ENCODE data around the gene RPL11. TPM values are rescaled to one million over a fixed set of nuclear protein-coding genes. Genes with fewer than 3 reads are reported as not detected.

The RPL11 gene
- total and polyA plus RNA-seq, 4 donors, result 270 to 816 (median 501) TPM

DNA sequence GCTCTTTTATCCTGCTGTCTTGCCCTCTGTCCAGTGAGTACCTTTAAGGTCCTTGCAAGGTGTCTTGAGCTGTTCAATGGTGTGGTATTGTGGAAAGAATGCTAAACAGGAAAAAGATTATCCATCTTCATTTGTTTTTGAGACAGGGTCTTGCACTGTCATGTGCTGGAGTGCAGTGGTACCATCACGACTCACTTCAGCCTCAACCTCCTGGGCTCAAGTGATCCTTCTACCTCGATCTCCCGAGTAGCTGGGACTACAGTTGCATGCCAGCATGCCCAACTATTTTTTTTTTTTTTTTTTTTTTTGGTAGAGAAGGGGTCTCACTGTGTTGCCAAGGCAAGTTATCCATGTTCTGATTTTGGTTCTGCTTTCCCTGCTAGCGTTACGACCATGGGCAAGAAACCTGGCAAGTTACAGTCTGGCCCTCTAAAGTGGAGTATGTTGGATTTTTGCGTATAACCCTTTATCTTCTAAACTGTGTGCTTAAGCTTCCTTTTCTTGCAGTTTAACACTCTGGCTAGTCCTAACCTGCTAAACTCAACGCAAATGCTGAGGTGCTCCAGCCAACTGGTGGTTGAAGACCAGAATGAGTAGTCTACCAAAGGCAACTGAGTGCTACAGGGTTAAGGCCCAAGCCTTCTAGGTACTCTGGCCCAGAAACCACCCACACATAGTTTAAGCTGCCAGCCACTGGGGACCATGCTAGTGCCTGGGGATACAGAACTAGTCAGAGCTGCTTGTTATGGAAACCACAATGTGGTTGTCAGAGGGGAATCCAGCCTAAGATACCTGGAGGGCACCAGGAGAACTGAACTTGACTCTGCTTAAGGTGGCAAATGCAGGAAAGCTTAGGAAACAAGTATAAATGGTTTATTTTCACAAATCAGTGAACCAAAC lies 7.9 kb downstream of the RPL11 start (continued):
- TF ChIP-seq REST (IDR thresholded peaks at IDR 0.05), result no peak

GRCh38 chr1:23701310-23701709 lies 9.7 kb downstream of the RPL11 start:
- no peak overlapping the region for H3K9ac ChIP-seq (ENCODE audit: low read depth in 1 of 2, low read length in 2 of 2)
- peaks cover 9 to 17% (median 14%) of the 10 kb centered on the region in 4 donors for H3K4me1 ChIP-seq (ENCODE audit: control insufficient read depth in 4 of 4, insufficient read depth in 4 of 4, low read length in 3 of 4)
- no peak for DNase-seq (ENCODE audit: low spot score)
- no peak for TF ChIP-seq TAF1 (conservative IDR thresholded peaks at IDR 0.05)
- TF ChIP-seq ATF3 (IDR thresholded peaks at IDR 0.05), result no peak
- TF ChIP-seq FOXA2 (IDR thresholded peaks at IDR 0.05), result no peak
- no peak for TF ChIP-seq GABPA (IDR thresholded peaks at IDR 0.05 in 1 of 2, conservative IDR thresholded peaks at IDR 0.05 in 1 of 2)
- no peak for TF ChIP-seq HNF4G (IDR thresholded peaks at IDR 0.05)
- TF ChIP-seq RXRA (IDR thresholded peaks at IDR 0.05), result no peak
- no peak for TF ChIP-seq NR2F2 (IDR thresholded peaks at IDR 0.05)
- no peak for TF ChIP-seq FOXA1 (IDR thresholded peaks at IDR 0.05)
- no peak for TF ChIP-seq JUND (IDR thresholded peaks at IDR 0.05)
- TF ChIP-seq CTCF (IDR thresholded peaks at IDR 0.05; ENCODE audit: low read depth, low read length, missing input control), result no peak
- TF ChIP-seq ZBTB33 (IDR thresholded peaks at IDR 0.05), result no peak
- TF ChIP-seq HNF4A (conservative IDR thresholded peaks at IDR 0.05), result no peak
- TF ChIP-seq SP1 (IDR thresholded peaks at IDR 0.05), result no peak
- TF ChIP-seq EGR1 (IDR thresholded peaks at IDR 0.05; ENCODE audit: low read depth in 2 of 2), result no peak
- TF ChIP-seq RAD21 (IDR thresholded peaks at IDR 0.05), result no peak
- no peak for TF ChIP-seq REST (IDR thresholded peaks at IDR 0.05)
- H3K27ac ChIP-seq (ENCODE audit: low read depth in 1 of 2, low read length in 2 of 2), result no peak overlapping the region
- H3K27me3 ChIP-seq (ENCODE audit: control insufficient read depth in 4 of 4, insufficient read depth in 4 of 4, low read length in 3 of 4), result no peaks in the 10 kb centered on the region
- WGBS, result 96% methylated on average over 2 of the region's 2 CpGs
- no peak overlapping the region for H3K4me3 ChIP-seq (ENCODE audit: low read depth in 1 of 3, low read length in 3 of 3)
- H3K9me3 ChIP-seq (ENCODE audit: control insufficient read depth in 4 of 4, low read length in 3 of 4), result no peaks in the 10 kb centered on the region
- H3K36me3 ChIP-seq (ENCODE audit: control insufficient read depth in 4 of 4, insufficient read depth in 3 of 4, low read depth in 1 of 4, low read length in 3 of 4), result peaks cover 5 to 50% (median 41%) of the 10 kb centered on the region in 4 donors
